SKM-1 treated with dmso at 0.1 percent for 144 hours (cell line): ENCODE measurements around the gene KLLN.
"Not testable (repeated sequence)": the region's sequence is repeated elsewhere in the genome, so short reads cannot be mapped to it uniquely, and the experiment has no call there.

Experiments
- DNase-seq: peaks from one replicate; lab custom pipeline; 2025; ENCODE audit not compliant: unreplicated experiment; lab: John Stamatoyannopoulos, UW

KLLN gene

GRCh38 chr10:87863053-87863943 lies at the start of gene KLLN, which contains the start of gene PTEN:
Gene KLLN, minus strand, starts transcription at chr10:87863533. Its CDS starts 1,046 bp downstream, at chr10:87862487.
Gene PTEN, plus strand, starts transcription at chr10:87863625. Its CDS starts 845 bp downstream, at chr10:87864470.
- DNase-seq, result peak; percentile 89

- DNase-seq, result not testable (repeated sequence)
These were observed 40.1 kb upstream of the KLLN start for GRCh38 chr10:87903396-87903795.

- not testable (repeated sequence) for DNase-seq
These were observed 34.6 kb upstream of the KLLN start for GRCh38 chr10:87897957-87898356.

- no peak for DNase-seq
These were observed 32.9 kb upstream of the KLLN start for GRCh38 chr10:87896216-87896615.

GRCh38 chr10:87895430-87895829 lies 32.1 kb upstream of the KLLN start:
- DNase-seq, result no peak

- no peak for DNase-seq
These were observed 24.4 kb upstream of the KLLN start for GRCh38 chr10:87887548-87888289.

GRCh38 chr10:87887146-87887545 lies 23.8 kb upstream of the KLLN start:
- no peak for DNase-seq

- DNase-seq, result no peak
These were observed 23.3 kb upstream of the KLLN start for GRCh38 chr10:87886635-87887034.

GRCh38 chr10:87882555-87883294 lies 19.4 kb upstream of the KLLN start:
- DNase-seq, result no peak

GRCh38 chr10:87881373-87882059 lies 18.2 kb upstream of the KLLN start:
- DNase-seq, result not testable (repeated sequence)

GRCh38 chr10:87880336-87880735 lies 17.0 kb upstream of the KLLN start:
- DNase-seq, result no peak

- no peak for DNase-seq
These were observed 15.5 kb upstream of the KLLN start for GRCh38 chr10:87878664-87879459.

- no peak for DNase-seq
These were observed 12.7 kb upstream of the KLLN start for GRCh38 chr10:87875929-87876571.

GRCh38 chr10:87873656-87874055 lies 10.3 kb upstream of the KLLN start:
- no peak for DNase-seq

- no peak for DNase-seq
These were observed 9.5 kb upstream of the KLLN start for GRCh38 chr10:87872828-87873227.

- DNase-seq, result no peak
These were observed 6.6 kb upstream of the KLLN start for GRCh38 chr10:87869773-87870551.

- not testable (repeated sequence) for DNase-seq
These were observed 5.8 kb upstream of the KLLN start for GRCh38 chr10:87869139-87869538.

GRCh38 chr10:87868277-87868676 lies 4.9 kb upstream of the KLLN start:
- no peak for DNase-seq

GRCh38 chr10:87867453-87867852 lies 4.1 kb upstream of the KLLN start:
- DNase-seq, result no peak
